ENCODE results near the gene RHOD. TPM values are rescaled to one million over a fixed set of nuclear protein-coding genes. Genes with fewer than 3 reads are reported as not detected.

Gene RHOD
- total RNA-seq, 1 experiment from 2014 or later, result 17.1 TPM

DNA sequence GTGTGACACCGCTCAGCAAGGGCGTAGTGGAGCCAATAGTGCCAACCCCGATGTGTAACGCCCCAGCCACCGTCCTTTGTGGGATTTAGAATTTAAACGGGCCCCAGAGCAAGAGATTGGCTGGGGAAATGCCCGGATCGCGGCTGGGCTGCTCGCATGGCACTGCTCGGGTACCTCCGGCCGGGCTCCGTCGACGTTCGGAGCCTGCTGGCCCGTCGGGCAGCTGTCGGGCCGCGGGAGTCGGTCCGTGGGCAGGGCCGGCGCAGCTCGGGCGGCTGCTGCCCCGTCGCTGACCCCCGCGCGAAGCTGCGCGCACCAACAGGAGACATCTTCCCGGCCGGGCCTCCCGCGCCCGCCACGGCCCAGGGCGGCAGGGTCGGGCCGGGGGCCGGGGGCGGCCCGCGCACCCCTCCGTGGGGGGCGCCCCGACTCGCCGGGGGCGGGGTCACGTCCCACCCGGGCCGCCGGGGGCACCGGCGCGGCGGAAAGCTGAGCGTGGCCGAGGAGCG lies 61.1 kb downstream of the RHOD start:
- peak overlapping the region; percentile 70 for H3K27ac Mint-ChIP-seq (ENCODE audit: unreplicated experiment)
- ChIA-PET CTCF (interaction anchor here (0.5 to 1.7 kb wide), 2 partner anchors 10 to 43 kb away, joined by 4 to 5 read pairs; no protein-coding TSS in a partner anchor), POLR2A (interaction anchor here (0.6 to 2.2 kb wide), 2 partner anchors 8 to 122 kb away, joined by 4 to 17 read pairs; no protein-coding TSS in a partner anchor)
- H3K4me1 ChIP-seq, result peaks cover 49% of the 10 kb centered on the region
- H3K4me1 Mint-ChIP-seq (ENCODE audit: low read depth, unreplicated experiment), result peaks cover 29% of the 10 kb centered on the region
- H3K27me3 Mint-ChIP-seq (ENCODE audit: insufficient read depth, unreplicated experiment), result no peaks in the 10 kb centered on the region
- intact Hi-C loops (cut with micrococcal nuclease; ENCODE audit: unreplicated experiment), result loop anchor here (2.0 to 10.0 kb wide), 5 partner anchors 35 to 387 kb away; partner anchors contain the start of genes CDK2AP2 and PITPNM1
- DNase-seq, result peak; percentile 39 to 54
- H3K4me3 ChIP-seq (ENCODE audit: low read depth, low read length), result peak overlapping the region; percentile 65
- no peaks in the 10 kb centered on the region for H3K9me3 Mint-ChIP-seq (ENCODE audit: unreplicated experiment)
- BruUV-seq (replicated peaks), result no TSS peak
- no peaks in the 10 kb centered on the region for H3K36me3 ChIP-seq (ENCODE audit: control insufficient read depth, insufficient read depth, low read length)
- peak overlapping the region; percentile 99 for H3K4me3 Mint-ChIP-seq (ENCODE audit: unreplicated experiment)
- H3K27me3 ChIP-seq (replicated peaks; ENCODE audit: control insufficient read depth, insufficient read depth, low read length), result no peaks in the 10 kb centered on the region
- TF ChIP-seq, protein P1, sequence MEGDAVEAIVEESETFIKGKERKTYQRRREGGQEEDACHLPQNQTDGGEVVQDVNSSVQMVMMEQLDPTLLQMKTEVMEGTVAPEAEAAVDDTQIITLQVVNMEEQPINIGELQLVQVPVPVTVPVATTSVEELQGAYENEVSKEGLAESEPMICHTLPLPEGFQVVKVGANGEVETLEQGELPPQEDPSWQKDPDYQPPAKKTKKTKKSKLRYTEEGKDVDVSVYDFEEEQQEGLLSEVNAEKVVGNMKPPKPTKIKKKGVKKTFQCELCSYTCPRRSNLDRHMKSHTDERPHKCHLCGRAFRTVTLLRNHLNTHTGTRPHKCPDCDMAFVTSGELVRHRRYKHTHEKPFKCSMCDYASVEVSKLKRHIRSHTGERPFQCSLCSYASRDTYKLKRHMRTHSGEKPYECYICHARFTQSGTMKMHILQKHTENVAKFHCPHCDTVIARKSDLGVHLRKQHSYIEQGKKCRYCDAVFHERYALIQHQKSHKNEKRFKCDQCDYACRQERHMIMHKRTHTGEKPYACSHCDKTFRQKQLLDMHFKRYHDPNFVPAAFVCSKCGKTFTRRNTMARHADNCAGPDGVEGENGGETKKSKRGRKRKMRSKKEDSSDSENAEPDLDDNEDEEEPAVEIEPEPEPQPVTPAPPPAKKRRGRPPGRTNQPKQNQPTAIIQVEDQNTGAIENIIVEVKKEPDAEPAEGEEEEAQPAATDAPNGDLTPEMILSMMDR (IDR thresholded peaks at IDR 0.05; ENCODE audit: insufficient read depth in 1 of 2, low read depth in 1 of 2, low read length in 1 of 2, severe bottlenecking in 1 of 2, unreplicated experiment in 1 of 2), result no peak
- H3K9me3 ChIP-seq, result no peaks in the 10 kb centered on the region
- H3K36me3 Mint-ChIP-seq (ENCODE audit: insufficient read depth, unreplicated experiment), result peaks cover 43% of the 10 kb centered on the region

DNA sequence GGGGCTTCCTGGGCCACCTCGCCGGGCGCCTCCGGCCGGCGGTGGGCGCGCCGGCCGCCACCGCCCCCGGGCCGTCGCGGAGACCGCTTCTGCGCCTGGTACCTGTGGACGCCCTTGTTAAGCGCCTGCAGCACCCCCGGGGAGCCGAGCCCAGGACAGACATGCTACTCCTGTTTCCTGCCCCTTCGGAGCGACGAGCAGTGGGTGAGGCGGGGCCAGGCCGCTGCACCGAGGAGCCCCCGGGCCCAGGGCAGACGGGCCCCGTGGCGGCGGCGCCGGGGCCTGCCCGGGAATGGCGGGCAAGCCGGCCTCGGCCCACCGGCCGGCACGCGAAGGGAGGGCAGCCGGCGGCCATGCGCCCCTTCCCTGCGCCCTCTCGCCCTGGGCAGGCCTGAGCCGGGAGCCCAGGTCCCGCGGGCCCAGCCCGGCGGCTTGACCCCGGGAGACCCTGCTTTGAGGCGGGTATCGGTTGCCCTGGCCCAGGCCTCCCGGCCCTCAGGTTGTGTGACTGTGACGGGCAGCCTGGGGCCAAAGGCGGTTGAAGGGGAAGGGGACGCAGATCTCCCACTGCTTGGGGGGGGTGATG lies 61.6 kb downstream of the RHOD start:
- Histone ChIP-seq H3K4me3 (ENCODE audit: low read depth, low read length) (peak overlapping the region; percentile 65), H3K9me3 (no peaks in the 10 kb centered on the region), H3K36me3 (ENCODE audit: control insufficient read depth, insufficient read depth, low read length) (no peaks in the 10 kb centered on the region), H3K4me1 (peaks cover 50% of the 10 kb centered on the region), H3K27me3 (replicated peaks; ENCODE audit: control insufficient read depth, insufficient read depth, low read length) (no peaks in the 10 kb centered on the region)
- TF ChIP-seq, protein P1 (IDR thresholded peaks at IDR 0.05; ENCODE audit: insufficient read depth in 1 of 2, low read depth in 1 of 2, low read length in 1 of 2, severe bottlenecking in 1 of 2, unreplicated experiment in 1 of 2), result no peak
- POLR2A ChIA-PET, result interaction anchor here (0.6 to 2.2 kb wide), 12 partner anchors 9 to 1067 kb away, joined by 3 to 17 read pairs (median 4); partner anchors contain the start of genes PELI3 and PPP1CA
- Mint-ChIP-seq H3K4me1 (ENCODE audit: low read depth, unreplicated experiment) (peaks cover 27% of the 10 kb centered on the region), H3K9me3 (ENCODE audit: unreplicated experiment) (no peaks in the 10 kb centered on the region), H3K27ac (ENCODE audit: unreplicated experiment) (peak overlapping the region; percentile 96), H3K36me3 (ENCODE audit: insufficient read depth, unreplicated experiment) (peaks cover 49% of the 10 kb centered on the region), H3K4me3 (ENCODE audit: unreplicated experiment) (peak overlapping the region; percentile 99), H3K27me3 (ENCODE audit: insufficient read depth, unreplicated experiment) (no peaks in the 10 kb centered on the region)
- peak; percentile 70 for DNase-seq
- BruUV-seq (replicated peaks), result no TSS peak
- intact Hi-C loops (cut with micrococcal nuclease; ENCODE audit: unreplicated experiment), result loop anchor here (2.0 to 10.0 kb wide), 5 partner anchors 36 to 387 kb away; partner anchors contain the start of genes CDK2AP2 and PITPNM1
- CTCF ChIA-PET, result interaction anchor here (0.5 to 1.7 kb wide), 16 partner anchors 11 to 289 kb away, joined by 3 to 10 read pairs (median 4); no protein-coding TSS in a partner anchor

- Mint-ChIP-seq H3K36me3 (ENCODE audit: insufficient read depth, unreplicated experiment) (peaks cover 55% of the 10 kb centered on the region), H3K4me1 (ENCODE audit: low read depth, unreplicated experiment) (peaks cover 22% of the 10 kb centered on the region), H3K27me3 (ENCODE audit: insufficient read depth, unreplicated experiment) (no peaks in the 10 kb centered on the region), H3K4me3 (ENCODE audit: unreplicated experiment) (peak within 1 kb of the TSS; percentile 99), H3K27ac (ENCODE audit: unreplicated experiment) (peak within 1 kb of the TSS; percentile 96), H3K9me3 (ENCODE audit: unreplicated experiment) (no peaks in the 10 kb centered on the region)
- no peaks in the 10 kb centered on the region for H3K27me3 ChIP-seq (replicated peaks; ENCODE audit: control insufficient read depth, insufficient read depth, low read length)
- H3K4me1 ChIP-seq, result peaks cover 54% of the 10 kb centered on the region
- no peaks in the 10 kb centered on the region for H3K9me3 ChIP-seq
- intact Hi-C loops (cut with micrococcal nuclease; ENCODE audit: unreplicated experiment), result loop anchor here (2.0 to 10.0 kb wide), 5 partner anchors 37 to 386 kb away; partner anchors contain the start of genes CDK2AP2 and PITPNM1
- ChIA-PET CTCF (interaction anchor here (0.5 to 1.7 kb wide), 30 partner anchors 10 to 560 kb away, joined by 3 to 10 read pairs (median 4); partner anchors contain the start of gene SSH3), POLR2A (interaction anchor here (0.6 to 2.2 kb wide), 12 partner anchors 10 to 1068 kb away, joined by 3 to 17 read pairs (median 4); partner anchors contain the start of genes PELI3 and PPP1CA)
- peak within 1 kb of the TSS; percentile 92 for H3K4me3 ChIP-seq (ENCODE audit: low read depth, low read length)
- H3K36me3 ChIP-seq (ENCODE audit: control insufficient read depth, insufficient read depth, low read length), result no peaks in the 10 kb centered on the region
- BruUV-seq (replicated peaks), result no TSS peak
- TF ChIP-seq, protein P1 (IDR thresholded peaks at IDR 0.05; ENCODE audit: insufficient read depth in 1 of 2, low read depth in 1 of 2, low read length in 1 of 2, severe bottlenecking in 1 of 2, unreplicated experiment in 1 of 2), result peak in 1 of 2 experiments; percentile 47
- DNase-seq, result peak; percentile 99 to 100
Observed at GRCh38 chr11:67118801-67119584, 62.3 kb downstream of the RHOD start, which contains the start of gene KDM2A. TSS of gene KDM2A (plus strand) at chr11:67119263. CDS start at chr11:67121317, 2,054 bp downstream.
